NOMO-1 treated with dmso at 0.1 percent for 144 hours (cell line): ENCODE results near the gene MRPS14.

ENCODE experiments used
- DNase-seq: peaks from one replicate; lab custom pipeline; 2025; ENCODE audit not compliant: unreplicated experiment; lab: John Stamatoyannopoulos, UW

MRPS14 gene

DNA sequence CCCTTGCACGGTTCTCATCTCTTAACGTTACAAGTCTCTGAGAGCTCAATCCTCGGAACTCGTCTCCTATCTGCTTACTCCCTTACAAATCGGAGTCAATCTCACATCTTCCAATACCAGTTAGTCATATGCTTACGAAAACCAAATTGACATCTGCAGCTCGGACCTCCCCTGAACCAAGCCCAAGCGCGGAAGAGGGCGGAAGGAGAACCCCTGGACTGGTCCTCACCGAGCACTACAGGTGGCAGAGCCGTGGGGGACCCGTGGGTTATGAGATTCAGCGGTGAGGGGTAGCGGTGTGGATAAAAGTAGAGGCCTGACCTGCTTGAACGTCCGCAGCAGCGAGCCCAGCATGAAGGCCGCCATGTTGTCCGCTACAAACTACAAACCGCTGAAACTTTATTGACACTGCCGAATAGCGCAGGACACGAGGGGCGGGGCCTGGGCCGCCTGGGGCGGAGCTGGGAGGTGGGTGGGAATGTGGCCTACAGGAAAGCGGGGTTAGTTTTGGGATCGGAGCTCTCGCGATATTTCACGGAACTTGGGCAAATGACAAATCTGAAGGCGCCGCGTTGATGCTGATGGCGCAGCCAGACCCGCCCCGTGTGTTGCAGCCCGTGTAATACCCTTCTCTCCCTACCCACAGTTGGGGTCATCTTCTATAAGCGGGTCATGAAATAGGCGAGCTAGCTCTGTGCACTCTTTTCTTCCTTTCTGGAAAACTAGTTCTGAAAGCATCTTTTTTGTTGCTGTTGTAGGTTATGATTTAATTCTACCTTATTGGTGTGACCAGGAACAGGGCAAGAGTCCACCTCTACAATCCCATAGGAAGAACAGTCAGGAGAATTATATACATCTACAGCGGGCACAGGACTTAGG lies at the start of gene MRPS14:
Gene MRPS14, minus strand, starts transcription at position 383 of the 879 bp plus-strand sequence. Its CDS starts 17 bp downstream, at position 366.
- DNase-seq = peak; percentile 95

DNA sequence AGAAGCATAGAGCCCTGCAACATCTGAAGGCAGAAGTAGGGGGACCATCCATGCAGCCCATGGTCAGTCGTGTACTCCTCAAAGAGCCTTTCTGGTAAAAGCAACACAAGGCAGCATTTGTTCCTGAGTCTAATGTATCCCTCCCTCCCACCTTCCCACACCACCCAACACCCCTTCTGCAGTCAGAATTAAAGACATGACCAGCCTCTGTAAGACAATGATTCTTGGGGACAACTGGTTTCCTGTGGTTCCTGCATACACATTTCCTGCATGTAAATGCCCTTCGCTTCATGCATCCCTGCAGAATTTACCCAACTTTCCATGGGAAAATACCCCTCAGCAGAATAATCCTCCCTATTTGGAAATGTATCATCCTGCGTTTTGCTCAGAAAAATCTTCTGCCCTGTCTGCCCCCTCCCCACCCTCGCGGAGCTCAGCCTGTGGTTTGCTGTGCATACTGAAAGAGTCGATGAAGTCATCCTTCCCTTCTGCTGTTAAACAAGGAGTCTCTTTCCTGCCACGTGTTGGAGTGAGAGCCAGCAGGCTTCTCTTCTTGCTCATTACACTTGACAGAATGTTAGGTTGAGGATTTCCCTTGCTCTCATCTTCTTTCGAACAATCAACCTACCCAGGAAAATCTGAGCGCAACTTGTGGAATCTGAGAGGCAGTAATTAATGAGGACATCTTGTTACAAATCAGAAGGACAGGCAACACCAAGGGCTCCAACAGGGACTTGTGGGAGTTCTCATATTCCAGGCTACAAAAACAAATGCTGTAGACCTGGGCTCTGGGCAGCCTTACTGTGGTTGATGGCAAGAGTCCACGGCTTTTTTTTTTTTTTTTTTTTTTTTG lies 49.1 kb upstream of the MRPS14 start:
- peak; percentile 46 for DNase-seq

DNA sequence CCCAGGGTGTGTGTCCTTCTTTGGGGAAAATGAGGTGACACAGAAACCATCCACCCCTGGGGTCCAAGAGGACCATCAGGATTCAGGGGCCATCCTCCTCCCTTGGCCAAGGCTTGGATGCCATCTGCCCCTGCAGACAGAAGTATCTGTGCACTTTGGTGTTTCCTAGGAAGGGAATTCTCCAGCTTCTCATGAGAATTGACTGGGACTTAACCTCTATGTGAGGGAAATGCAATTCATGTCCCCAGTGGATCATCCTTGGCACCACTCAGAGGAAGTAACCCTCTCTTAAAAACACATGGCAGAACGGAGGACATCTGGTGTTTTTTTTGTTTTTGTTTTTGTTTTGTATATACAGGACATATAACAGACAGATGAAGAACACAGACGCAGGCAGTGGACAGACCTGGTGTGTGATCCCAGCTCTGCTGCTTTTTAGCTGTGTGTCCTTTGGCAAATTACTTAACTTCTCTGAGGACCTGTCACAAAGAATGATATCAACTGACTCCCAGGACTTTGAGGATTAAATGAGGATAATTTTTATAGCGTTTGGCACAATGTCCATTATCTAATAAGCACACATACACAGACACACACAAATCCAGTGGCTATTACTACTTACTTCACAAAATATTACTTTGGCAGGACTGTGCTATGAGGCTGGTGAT lies 48.2 kb upstream of the MRPS14 start:
- DNase-seq = no peak

DNA sequence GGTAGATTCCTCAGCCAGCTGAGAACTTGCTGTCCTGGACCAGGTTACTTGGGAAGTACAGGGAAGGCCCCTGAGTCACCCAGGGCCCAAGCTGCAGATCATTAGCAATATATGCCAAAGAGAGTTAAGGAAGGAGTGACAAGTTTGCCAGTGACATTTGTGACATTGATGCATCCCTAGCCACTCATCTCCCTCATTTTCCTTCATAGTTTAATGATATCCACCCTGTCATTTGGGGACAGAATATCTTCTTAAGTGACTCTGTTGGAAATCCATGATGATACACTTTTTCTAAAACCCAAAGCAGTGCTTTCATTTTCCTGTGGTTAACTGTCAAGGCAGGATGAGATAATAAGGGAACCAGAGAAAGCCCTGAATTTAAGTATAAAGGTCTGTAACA lies 47.6 kb upstream of the MRPS14 start:
- no peak for DNase-seq

DNA sequence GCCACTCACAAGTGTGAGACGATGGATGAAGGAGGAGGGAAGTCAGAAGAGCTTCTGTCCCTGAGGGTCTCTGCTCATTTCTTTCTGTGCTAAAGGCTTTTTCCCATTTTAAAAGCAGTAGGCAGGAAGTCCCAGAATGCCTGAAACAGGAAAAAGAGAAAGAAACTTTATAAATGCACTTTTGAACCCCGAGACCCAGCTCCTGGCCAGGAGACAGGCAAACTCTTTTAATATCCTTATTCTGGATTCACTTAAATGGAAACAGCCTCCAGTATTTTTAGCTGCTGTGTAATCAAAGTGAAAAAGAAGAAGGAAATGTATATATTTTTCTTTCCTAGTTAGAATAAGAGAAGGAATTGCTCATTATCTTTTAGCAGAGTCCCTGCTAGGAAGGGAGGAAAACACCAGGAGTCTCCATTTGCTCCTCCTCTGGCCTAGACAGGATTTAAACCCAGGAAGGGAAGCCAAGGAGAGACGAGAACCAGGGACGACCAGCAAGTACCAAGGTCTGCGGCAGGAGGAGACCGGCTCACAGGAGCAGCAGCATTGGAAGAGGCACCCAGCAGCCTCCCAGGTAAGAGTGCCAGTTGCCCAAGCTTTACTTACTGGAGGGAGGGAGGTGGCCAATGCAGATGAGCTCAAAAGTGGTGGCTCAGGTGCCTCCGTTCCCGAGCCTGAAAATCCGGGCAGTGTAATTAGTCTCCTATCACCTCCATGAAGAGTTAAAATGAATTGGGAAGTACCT lies 44.3 kb upstream of the MRPS14 start, which contains the start of gene TNN:
Gene TNN, plus strand, starts transcription at position 472 of the 745 bp plus-strand sequence. CDS start 9,586 bp downstream, outside the sequence.
- no peak for DNase-seq

DNA sequence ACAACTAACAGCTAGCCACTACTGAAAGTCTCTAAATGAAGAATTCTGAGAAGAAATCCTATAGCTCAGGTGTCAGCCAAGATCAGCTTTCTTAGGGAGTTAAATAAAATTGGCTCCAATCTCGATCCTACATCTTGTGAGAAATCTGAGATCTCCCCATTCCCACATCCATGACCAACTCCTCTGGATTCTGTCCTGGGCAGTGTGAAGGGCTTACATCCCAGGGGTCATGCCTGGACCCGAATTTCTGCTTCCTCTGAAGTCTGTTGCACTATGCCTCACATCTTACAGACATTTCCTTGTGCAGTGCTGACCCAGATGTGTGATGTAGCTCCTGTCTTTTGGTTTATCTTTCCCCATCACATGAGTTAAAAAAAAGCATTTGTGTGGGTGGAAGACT lies 39.6 kb upstream of the MRPS14 start:
- no peak for DNase-seq

DNA sequence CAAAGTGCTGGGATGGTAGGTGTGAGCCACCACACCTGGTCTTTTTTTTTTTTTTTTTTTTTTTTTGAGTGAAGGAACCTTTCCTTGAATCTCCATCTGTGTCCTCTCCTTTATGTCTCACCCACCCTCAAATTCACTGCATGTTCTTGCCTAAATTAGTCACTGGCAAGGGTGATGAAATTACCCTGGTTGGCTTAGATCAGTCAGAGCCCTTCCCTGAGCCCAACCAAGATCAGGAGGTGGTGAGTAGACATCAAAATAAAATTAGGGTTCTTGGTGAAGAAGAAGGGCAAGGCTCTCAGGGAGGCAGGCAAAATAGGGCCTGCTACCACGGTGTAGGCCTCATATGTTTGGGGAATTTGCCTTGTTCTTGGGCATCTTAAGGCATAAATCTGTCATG lies 39.1 kb upstream of the MRPS14 start:
- DNase-seq = no peak

DNA sequence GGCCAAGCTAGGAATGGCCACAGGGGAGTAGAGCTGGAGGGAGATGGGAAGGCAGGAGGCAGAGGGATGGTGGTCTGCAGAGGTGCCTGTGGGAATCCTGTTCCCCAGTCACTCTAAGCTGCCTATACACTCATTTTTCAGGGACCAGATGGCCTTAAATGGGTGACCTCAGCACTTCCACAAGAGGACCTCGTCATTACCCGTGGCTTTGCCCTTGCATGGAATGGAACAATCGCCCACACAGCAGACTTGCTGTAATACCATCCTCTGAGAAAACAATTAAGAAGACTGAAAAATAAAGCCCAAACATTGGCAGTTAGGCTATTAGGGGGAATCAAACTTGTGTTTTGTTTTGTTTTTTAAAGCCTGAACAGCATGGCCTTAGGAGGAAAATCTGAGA lies 31.5 kb upstream of the MRPS14 start:
- DNase-seq = no peak

DNA sequence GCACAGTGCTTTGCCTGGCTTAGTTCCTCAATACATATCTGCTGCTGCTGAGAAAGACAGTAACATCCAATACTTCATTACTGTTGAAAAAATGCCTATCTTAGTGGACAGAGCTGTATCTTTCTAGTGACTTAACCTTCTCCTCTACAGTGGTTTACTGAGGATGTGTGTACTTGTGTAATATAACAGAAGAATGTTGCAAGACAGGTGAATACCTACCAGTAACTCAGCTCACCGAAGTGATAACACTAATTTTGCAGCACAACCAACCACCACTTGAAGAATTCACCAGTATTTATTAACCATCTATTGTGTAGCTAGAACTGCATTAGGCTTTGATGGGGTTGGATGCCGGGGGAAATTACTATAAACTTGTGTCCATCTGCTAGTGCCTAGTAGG lies 27.8 kb upstream of the MRPS14 start:
- DNase-seq = no peak

DNA sequence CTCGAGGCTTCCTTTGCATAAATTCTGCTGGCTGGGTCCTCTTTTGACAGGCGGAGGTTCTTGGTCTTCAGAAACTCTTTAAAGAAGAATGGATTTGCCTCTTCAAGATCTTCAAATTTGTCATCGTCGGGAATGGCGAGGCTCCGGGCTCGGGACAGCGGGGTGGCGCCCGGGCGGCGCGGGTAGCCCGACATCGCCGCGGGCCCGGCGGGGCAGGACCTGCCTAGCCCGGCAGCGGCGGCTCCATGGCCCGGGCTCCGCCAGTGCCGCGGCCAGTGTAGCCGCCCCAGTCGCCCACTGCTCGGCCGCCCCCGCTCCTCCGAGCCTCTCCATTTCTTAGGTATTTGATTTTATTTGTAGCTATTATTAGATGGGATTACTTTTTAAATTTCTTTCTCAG lies 22.3 kb upstream of the MRPS14 start:
- no peak for DNase-seq

DNA sequence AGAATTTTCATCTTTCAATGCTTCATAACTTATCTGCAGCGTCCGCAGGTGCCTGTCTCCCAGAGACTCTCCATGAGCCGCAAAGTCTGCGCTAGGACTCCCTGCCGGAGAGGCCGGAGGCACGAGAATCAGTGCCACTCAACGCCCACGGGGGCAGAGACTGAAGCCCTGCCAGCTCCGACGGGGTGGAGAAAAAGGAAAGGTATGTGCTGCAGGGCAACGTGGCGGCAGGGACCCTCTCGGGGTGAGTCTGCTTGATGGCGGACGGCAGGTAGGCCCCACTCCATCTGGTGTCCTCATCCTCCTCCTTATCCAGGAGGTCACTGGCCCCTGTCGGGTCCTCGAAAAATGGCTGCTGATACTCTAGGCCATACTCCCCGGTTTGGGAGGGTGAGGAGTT lies 21.9 kb upstream of the MRPS14 start:
- no peak for DNase-seq

DNA sequence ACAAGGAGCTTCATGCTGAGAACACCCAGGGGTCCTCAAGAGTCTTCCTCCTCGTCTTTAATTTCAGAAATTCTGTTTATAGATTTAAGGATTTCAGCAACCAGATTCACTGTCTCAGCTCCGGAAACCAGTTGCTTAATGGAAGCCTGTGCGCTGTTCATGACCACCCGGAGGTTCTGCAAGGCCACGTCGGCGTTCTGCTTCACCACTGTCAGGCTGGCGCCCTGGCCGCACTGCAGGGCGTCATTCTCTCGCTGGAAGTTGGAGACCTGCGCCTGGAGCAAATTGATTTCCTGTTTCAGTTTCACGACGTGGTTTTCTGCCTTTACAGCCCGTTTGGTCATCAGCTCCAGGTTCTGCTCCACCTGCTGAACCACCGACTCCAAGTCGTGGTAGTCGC lies 21.4 kb upstream of the MRPS14 start:
- peak; percentile 82 for DNase-seq

DNA sequence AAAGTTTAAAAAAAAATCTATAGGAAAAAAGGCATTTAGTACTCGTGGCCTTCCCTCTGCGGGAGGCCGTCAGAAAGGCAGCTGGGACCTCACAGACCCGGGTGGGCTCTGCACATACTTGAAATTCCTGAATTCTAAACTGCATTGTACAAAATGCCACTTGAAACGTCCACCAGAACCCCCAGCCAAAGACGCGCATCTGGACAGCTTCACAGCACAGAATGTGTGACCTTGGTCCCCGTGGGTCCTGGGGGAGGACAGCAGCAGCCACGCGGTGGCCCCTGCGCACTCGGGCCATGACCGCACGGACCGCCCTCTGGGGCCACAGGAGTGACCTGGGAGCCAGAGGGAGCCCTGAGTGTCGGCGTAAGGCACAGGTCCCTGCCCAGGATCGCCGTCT lies 20.6 kb upstream of the MRPS14 start:
- DNase-seq = no peak

DNA sequence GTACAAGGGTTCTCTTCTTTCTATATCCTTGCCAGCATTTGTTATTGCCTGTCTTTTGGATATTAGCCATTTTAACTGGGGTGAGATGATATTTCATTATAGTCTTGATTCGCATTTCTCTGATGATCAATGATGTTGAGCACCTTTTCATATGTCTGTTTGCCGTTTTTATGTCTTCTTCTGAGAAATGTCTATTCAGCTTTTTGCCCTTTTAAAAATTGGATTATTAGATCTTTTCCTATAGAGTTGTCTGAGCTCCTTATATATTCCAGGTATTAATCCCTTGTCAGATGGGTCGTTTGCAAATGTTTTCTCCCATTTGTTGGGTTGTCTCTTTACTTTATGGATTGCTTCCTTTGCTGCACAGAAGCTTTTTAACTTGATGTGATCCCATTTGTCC lies 19.4 kb upstream of the MRPS14 start:
- no peak for DNase-seq

DNA sequence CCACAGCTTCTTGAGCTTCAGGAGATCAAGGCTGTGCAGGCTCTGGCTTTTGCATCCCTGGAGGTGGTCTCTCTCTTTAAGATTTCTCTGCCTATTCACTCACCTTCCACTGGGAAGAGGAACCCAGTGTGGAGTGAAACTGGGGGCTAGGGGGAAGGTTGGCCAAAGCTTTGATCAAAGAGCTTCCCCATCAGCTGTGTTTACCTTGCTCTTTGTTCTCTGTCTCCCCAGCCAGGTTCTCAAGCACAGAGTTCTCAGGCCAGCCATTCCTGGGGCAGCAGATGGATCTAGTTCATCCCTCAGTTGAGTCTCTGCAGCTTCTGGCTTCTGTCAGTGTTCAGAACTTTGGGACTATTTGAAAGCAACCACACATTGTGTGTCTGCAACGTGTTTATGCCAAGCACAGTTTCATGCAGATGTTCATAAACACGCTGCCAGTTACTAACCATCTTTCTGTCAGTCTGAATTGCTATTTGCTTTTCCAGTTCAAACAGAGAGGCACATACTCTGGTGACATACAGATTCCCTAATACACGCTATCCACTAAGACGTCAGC lies 17.2 kb upstream of the MRPS14 start:
- no peak for DNase-seq

DNA sequence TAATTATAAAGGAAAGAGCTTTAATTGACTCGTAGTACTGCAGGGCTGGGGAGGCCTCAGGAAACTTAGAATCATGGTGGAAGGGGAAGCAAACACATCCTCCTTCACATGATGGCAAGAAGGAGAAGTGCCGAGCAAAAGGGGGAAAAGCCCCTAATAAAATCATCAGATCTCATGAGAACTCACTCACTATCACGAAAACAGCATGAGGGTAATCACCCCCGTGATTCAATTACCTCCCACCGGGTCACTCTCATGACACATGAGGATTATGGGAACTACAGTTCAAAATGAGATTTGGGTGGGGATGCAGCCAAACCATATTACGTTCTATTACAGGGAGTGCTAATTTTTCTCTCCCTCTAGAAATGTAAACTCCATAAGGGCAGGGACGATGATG lies 14.2 kb upstream of the MRPS14 start:
- DNase-seq = no peak

DNA sequence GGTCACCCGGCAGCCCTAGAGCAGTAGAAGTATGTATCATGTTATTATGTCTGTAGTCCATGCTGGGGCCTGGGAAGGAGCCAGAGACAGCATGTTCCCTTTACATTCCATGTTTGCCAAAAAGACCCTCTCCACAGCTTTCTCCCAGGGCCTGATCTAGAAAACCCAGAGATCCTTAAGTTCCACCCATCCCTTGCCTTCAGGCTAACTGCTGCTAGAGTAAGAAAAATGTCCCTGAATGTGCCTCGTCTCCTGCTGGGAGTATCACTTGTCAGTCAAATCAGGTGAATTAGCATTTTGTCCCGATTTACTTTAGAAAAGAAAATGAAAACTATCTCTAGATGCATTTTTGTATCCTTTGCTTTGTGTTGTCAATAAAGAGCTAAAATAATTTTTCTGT lies 13.3 kb upstream of the MRPS14 start:
- no peak for DNase-seq

DNA sequence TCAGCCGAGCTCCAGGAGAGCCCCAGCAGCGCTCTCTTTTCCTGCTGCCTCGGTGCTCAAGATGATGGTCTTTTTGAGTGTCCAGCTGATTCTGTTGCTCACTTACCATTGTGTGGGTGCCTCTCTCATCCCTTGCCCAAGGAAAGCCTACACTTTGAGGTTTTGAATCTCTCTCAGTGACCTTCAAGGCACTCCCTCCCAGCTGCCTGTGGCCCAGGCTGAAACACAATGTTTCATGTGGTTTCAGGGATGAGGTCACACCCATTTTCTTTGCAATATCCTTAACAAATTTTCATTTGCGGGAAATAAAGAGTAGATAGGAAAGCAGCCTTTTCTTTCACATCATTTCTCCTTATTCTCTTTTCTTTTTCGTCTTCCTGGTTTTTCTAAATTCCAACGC lies 12.6 kb upstream of the MRPS14 start:
- no peak for DNase-seq

DNA sequence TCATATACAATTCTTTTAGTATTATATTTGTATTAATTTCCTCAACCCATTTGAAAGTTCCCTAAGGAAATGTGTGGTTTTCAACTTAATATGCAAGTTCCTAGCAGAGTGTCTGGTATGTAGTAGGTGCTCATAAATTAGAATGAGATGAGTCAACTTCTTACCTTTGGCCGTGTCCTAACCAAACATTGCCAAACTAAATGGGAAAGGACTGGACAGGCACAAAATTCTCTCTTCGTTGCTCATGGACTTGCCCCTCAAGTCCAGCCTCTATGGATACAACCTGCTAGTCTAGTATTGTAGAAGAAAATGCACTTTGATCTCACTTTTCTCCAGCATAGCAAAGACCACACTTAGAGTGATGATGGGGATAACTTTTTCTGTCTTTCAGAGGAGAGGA lies 11.6 kb upstream of the MRPS14 start:
- no peak for DNase-seq

DNA sequence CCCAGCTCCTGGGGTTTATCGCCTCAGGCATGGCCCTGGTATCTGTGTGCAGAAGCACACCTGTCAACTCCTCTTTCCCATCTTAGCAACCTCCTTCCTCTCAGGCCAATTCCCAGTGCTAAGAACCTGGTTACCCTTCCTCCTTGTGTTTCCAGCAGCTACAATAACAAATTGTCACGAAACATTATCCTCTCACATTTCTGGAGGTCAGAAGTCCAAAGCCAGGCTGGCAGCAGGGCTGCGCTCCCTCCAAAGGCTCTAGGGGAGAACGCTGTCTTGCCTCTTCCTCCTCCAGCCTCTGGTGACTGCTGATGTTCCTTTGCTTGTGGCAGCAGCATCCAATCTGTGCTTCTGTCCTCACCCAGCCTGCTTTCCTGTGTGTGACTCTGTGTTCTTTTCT lies 10.7 kb upstream of the MRPS14 start:
- DNase-seq = no peak
